Stimulated activated CD8-positive, alpha-beta memory T cell treated with anti-CD3 and anti-CD28 coated beads, Interleukin-4, amount 100 ng/mL, for 1 hour (primary cell): Measurements from ENCODE around the gene PRIMPOL.

ENCODE experiments used
- DNase-seq, 2 donors: peaks; one replicate each; pipeline ENCODE4 v3.0.0-alpha.2; 2020; ENCODE audit warnings: low read depth in 2 of 2, low spot score in 1 of 2

PRIMPOL gene

DNA sequence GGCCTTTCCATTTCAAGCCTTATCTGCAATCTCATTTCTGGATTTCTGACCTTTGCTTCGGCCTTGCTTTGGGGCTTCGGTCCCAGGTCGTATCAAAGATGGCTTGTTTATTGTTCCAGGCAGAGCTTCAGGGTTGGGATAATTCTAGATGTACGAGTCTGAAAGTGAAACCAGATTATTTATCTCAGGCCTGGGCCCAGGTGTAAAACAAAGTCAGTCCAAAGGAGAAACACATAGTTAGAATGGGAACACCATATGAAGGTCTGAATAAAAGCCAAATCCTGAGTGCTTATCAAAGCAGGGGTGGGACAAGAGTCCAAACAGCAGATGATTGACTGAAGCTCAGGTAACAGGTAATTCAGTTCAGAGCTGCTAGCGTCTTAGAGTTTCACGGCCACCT, 17.1 kb downstream of the PRIMPOL start:
- DNase-seq: no peak

DNA sequence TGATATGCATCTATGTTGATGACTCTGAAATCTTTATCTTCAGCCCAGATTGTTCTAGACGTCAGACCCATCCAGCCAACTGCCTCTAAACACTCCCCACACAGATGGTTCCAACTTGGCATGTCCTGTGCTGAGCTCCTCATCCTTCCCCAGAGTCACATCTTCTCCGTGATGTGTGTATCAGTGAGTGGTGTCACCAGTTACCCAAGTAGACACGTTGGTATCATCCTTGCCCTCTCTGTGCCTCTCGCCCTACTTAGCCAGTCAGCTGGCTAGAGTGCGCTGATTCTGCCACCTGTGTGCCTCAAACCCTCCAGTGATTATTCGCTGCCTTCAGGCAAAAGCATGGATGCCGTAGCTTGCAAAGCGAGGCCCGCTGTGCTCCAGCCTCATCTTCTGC, 18.6 kb downstream of the PRIMPOL start:
- DNase-seq: no peak

DNA sequence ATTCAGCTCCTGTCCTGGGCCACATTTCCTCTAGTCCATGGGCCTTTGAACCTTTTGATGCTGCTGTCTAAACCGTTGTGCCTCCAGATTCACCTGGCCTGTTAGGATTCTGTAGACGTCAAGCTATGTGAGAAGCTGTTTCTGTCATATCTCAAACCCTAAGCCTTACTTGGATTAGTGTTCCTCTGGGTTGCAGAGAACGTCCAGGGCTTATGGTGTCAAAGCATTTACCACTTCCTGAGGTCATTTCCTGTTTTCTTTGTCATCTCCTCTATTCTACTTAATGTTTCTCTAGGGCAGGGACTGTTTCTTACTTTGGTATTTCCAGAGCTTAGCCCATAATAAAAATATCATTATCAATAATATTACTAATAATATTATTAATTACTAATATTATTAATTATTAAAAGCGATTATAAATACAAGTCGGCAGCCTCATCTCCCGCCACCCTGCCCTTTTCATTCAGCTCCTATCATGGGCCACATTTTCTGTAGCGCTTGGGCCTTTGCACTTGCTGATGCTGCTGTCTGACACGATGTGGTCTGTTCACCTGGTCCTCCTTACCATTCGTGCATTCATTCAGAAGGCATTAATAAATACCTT, 19.1 kb downstream of the PRIMPOL start:
- DNase-seq: no peak

DNA sequence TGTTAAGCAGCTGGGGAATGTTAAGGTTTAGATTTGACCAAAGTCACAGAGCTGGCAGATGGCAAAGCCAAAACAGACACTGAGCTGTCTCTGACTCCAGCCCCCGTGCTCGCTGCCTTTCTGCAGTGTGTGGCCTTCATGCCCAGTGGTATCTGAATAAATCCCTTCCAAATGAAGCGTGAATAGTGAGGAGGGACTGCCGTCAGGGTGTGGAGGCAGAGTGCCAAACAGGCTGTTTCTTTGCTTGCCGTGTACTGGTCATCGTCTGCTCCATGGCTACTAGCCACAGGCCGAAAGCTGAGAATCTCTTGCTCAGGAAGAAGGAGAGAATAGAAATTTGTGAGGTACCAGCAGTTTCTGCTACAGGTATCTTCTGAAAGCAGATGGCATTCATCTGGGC, 19.7 kb downstream of the PRIMPOL start:
- DNase-seq: no peak

DNA sequence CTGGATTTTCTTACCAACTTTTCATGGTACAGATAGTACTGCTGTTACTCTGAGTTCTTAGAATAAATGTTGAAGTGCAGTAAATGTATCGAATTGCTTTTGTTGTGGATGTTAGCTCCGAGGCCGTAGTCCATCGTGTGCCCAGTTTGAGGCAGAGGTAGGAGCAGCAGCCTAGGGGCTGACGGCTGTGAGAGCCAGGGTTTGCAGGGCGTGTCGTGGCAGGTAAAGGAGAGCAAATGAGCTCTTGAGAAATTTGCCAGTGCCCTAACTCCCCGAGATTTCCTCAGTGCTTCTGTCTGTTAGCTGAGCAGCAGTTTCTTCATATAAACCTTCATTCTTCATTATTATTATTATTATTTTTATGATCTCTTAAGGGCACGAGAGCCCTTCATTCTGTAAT, 21.6 kb downstream of the PRIMPOL start:
- no peak for DNase-seq

DNA sequence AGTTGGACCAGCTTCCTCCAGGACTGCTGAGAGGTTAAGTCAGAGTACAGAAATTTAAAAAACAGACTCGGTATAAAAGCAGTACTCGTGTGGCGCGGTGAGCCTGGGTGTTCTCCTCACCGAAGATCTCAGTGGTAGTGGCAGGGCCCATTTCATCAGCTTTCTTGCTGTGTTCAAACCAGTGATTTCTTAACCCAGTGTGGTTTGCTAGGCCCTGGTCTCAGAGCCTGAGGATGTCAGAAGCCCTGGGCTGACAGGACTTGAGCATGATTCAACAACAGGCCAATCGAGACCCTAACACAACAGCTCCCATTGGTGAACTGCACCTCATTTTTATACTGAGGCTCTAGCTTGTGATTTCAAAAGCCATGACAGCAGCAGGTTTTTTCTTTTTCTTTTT, 23.2 kb downstream of the PRIMPOL start:
- no peak for DNase-seq

DNA sequence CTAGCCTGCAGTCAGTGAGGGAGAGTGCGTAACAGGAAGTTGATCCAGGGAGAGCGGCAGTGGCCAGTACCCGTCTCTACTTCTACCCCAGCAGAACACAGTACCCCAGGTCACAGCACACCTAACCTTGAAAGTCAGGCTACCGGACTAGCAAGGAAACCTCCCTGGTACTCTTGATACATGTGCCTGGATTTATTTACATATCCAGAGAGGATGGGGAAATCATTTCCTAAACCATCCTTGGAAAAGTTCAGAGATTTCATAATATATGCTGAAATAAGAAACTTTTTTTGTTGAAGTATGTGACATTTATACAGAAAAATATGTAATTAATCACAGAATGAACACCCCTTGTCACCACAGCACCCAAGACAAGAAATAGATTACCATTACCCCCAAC, 24.5 kb downstream of the PRIMPOL start:
- no peak for DNase-seq

DNA sequence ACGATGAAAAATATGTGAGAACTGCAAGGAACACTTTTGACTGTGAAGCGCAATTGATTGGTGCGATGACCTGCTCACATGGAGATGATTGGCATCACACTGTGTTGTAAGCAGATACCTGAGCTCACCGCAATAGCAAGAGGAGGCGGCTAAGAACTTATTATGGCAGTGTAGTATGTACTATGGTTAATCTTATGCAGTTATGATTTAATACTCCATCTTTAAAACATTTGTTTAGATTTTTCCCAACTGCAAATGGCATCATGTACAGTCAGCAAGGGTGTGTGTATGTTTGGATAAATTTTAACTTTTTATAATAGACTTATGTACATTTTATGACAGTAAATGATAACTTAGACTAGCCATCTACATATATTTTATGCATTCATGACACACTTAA, 25.5 kb downstream of the PRIMPOL start:
- DNase-seq: no peak

DNA sequence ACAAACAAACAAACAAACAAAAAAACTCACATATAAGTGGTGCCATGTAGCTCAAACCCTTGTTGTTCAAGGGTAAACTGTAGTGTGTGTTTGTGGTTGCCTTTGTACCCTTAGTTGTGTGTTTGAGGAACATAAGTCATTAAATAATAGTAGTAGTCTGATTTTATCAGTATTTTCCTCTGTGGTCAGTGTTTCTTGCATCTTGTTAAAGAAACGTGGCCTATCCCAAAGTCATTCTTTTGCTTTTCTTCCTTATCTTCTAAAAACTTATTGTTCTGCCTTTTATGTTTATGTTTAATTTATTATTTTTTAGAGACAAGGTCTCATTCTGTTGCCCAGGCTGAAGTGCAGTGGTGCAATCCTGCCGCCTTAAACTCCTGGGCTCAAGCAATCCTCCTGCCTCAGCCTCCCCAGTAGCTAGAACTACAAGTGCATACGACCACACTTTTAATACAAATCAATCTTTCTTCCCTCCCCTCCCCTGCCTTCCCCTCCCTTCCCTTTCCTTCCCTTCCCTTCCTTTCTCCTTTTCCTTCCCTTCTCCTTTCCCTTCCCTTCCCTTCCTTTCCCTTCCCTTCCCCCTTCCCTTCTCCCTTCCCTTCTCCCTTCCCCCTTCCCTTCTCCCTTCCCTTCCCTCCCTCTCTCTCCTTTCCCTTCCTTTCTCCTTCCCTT, 26.4 kb downstream of the PRIMPOL start:
- DNase-seq: no peak

DNA sequence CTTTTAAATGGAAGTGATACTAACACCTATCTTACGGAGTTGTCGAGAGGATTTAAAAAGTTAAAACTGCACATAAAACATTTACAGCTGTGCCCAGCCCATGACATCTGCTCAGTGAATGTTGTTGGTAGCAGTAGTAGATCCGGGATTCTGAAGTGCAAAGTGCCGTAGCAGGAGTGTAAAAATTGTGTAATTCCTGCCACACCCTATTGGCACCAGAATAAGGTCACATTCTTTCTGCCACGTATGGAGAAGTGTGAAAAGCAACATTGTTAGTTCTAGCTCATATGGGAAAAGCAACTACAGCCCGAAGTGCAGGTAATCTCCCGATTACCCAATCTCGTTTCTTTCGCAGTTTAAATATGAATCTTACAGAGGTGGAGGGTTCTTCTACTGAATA, 31.2 kb downstream of the PRIMPOL start:
- DNase-seq: no peak

DNA sequence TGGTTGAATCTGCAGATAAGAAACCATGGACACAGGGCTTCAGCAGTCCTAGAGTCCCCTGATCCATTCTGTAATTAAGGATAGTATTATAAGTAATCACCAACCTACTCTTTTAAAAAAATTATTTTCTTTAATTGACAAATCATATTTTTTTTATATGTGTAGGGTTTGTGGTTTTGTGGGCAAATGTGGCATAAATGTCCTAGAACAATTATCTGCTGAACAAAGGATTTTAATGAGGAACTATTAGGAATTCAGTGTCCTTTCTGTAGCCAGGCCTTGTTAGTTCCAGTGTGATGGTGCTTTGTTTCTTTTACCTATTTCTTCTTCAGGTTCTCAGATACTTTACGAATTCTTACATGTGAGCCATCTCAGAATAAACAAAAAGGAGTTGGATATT, 32.4 kb downstream of the PRIMPOL start:
- DNase-seq: no peak

DNA sequence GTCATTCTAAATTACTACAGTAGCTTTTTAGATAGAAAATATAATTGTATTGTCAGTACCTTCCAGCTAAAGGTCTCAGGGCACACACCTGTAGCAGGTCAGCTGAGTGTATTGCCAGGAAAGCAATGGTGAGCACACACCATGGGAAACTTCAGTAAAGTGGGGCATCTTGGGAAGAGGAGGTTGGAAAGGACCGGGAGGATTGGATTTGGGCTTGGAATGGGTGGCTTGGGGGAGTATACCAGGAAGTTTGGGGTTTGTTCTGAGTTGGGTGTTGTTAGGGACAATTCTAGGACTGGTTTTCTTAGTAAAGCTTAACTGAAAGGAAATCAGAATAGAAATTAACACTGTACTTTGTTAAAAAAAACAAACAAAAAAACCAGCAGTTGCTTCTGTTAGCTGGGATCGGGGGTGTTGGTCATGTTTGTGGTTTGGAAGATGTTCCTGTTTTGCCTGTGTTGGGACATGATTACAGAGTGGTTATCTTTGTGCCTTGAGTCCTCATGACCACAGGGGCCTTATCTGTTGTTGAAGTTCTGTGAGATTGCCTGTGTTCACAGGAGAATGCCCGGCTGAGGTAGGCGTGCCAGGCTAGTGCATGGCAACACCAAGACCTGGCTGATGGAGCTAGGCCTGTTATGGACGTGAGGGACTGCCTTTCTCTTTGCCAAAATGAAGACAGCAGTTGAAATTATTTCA, 35.1 kb downstream of the PRIMPOL start:
- no peak for DNase-seq

DNA sequence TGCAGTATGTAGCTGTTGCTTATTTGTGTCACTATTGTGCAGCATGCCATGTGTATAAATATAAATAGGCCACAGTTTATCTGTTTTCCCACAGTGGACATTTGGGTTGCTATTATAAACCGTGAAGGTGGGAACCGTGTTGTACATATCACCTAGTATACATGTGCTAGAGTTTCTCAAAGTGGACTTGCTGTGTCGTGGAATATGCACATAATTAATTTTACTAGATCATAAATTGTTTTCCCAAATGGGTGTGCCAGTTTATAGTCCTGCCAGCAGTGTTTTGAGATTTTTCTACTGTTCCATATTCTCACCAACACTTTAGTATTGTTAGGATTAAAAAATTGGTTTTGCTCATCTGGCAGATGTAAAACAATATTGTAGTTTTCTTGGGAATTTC, 38.5 kb downstream of the PRIMPOL start:
- no peak for DNase-seq

DNA sequence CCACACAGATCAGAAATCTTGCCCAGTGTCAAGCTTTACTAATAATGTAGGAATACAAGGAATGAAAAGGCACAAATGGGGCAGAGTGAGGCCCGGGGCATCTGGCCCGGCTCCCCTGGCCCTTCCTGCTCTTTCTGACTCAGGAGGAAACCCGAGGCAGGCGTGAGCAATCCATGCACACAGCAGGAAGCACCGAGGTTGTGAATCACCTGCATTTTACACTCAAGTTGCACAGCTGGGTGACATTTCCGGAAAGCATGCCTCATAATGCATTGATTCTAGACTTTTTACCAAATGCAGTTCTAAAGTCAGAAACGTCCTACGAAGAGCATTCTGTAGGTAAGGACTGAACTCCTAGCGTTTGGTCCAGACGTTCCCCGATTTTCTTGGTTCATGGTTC, 38.9 kb downstream of the PRIMPOL start:
- DNase-seq: no peak

DNA sequence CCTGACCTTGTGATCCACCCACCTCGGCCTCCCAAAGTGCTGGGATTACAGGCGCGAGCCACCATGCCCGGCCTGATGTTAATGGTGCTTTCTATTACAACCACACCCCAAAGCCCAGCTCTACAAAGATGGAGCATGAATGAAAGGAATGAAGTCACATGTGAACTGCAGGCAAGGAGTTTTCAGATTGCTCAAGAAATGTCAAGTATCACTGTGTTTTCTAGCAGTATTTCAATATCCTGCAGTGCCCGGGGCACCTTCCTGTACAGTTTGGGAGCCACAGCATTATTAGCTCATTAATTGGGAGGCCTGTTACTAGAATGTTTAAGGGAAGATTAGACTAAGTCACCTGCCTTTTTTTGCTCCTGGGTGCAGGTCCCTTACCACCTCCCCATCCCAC, 40.1 kb downstream of the PRIMPOL start:
- no peak for DNase-seq

DNA sequence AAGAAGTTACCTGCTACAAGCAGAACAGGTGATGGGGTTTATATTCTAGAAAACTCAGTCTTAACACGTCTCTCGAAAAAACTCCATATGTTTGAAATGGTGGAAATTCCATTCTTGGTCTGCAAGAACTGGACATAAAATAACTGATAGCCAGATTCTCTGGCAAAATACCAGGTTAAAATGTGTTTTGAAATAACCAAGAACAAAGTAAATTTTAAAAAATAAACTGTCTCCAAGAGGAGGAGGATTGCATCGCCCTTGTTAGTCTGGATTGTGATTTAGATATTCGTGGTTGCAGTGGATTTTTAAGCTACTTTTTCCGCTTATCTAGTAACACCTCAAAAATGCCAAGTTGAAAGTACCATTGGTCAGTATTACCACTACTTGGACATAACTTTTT, 43.5 kb downstream of the PRIMPOL start:
- no peak for DNase-seq

DNA sequence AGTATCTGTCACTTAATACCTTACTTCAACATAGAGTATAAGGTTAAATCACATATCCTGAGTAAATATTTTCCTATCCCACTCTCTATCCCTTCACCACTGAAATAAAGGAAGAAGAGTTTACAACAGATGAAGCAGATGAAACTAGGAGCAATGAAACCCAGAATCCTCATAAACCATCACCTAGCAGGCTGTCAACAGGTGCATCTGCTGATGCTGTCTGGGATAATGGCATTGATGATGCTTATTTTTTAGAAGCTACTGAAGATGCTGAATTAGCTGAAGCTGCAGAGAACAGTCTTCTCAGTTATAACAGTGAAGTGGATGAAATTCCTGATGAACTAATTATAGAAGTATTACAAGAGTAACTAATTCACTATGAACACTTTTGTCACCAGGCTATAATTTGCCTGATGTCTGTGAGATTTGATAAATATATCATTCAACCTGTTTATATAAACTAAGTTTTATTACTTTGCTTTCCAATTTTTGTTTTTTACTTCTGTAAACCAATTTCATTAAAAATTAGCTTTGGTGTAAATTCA, 44.9 kb downstream of the PRIMPOL start:
- DNase-seq: no peak

DNA sequence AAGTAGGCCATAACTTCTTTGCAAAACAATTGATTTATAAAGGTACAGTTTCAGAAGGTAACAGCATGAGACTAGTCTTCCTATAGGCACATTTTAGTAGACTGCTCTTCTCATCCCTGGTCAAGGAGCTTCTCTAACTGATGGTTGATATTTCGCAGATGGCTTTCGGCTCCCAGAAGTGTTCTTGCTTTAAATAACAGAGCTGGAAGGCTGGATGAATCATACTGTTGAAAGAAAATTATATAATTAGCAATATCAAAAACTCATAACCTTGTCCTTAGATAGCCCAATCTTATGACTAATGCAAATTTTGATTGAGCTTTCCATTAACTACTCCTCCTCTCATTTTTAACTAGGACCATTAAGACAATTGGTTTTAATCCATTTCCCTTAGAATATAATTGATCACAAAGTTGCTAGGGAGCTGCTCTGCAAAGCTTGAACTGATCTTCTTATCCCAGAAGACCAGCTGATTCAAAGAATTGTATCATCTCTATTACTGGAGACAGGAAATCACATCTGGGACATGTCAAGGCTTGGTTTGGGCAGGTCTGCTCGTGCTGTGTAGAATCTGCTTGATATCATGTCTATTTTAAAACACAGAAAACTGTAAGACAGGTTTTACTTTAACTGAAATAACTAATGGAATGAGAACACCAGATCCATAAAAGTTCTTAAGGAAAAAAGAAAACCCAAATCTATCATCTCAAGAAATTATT, 45.8 kb downstream of the PRIMPOL start:
- DNase-seq: no peak

DNA sequence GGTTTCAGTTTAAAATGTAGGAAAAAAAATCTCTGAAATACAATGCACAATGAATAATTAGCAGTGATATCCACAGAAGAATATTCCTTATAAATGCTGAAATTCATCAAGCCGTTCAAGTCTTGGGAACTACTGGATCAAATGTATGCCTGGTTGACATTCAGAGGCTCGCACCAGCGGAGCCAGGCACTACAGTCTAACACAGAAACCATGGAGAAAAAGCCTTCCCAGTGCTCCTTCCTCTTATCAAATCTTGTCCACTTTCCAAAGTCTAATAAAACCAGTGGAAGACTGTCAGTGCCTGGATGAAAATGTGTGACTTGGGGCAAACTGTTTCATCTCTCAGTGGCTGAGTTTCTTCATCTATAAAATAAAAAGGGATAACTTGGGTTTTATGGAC, 48.4 kb downstream of the PRIMPOL start:
- DNase-seq: no peak

DNA sequence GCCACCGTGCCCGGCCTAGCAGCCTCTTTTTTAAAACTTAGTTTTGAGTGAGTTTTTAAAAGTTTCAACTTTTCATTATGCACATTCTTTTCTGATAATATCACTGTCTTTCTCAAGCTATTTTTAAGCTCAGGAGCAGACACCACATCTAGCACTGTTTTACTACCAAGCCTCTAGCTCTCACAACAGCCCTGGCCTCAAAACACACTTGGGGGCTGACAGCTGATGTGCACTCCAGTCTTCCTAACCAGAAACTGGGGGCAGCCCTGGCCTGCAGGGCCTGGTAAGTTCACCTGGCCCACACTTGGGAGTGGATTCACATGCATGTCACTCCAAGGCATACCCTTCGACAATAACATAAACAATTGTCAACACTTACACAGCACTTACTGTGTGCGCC, 50.4 kb downstream of the PRIMPOL start:
- no peak for DNase-seq

DNA sequence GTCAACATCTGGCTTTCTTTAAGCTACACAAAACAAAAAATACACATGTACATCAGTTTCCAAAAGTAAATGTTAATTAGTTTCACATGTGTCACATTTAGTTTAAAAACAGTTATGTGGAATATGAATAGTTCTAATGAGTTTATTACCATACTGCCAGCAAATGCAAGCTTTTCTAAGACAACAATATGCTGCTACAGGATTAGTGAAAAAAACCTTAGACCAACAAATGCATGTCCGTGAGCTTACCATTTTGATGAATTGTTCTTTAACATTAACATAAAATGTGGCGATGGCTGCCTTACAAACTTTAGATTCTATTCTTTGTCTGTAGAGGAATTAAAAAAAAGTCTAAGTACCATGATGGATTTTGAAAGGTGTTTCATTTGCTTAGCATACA, 52.6 kb downstream of the PRIMPOL start:
- no peak for DNase-seq

DNA sequence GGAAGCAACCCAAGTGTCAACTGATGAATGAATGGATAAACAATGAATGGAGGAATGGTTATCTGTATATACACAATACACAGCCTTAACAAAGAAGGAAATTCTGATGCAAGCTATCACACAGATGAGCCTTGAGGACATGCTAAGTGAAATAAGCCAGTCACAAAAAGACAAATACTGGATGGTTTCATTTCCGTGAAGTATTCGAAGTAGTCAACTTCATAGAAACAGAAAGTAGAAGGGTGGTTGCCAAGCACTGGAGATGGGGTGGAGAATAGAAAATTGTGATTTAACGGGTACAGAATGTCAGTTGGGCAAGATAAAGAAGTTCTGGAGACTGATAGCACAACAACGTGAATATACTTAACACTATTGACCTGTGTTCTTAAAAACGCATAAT, 56.2 kb downstream of the PRIMPOL start:
- DNase-seq: no peak
